Measurements from ENCODE around the gene TMEM256. TPM values are rescaled to one million over a fixed set of nuclear protein-coding genes. Genes with fewer than 3 reads are reported as not detected.

The TMEM256 gene
- total RNA-seq = 10 to 100 TPM; 31.5 to 58.5 (median 48.2) TPM
- polyA plus RNA-seq = 10 to 100 TPM; 45.2 to 64.9 TPM
- total RNA-seq = 1.6 reads per million, percentile 5 among the genes with 10 or more reads in this experiment

DNA sequence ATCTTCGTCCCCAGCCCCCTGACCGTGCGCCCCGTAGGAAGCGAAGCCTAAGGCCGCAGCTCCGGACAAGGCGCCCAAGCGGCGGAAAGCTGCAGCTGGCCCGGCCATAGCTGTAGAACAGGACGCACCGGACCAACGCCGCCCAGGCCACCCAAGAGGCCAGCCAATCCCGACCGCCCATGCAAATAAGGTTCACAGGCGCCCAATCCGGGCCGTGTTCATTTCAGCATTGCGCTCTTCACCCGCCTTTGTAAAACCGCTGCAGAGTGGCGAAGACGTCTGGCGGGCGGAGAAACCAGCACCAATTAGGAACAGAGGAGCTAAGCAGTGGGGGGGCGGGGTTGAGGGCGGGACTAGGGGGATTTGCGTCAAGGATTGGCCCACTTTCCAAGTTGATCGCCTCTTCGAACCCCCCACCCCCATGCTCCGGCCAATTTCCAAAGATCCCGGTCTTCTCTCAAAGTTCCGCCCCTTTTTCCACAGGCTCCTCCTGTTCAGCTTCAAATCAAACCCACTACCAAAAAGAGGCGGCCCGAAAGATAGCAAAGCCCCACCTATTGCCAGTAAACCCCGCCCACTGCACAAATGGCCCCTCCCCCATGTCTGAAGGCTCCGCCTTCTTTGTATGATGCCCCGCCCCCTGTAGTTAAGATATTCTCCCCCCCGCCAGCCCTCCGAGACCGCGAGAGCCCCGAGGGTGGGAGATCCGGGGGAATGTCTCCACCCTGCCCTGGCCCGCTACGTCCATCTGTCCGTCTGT, at the start of gene TMEM256:
TMEM256 (minus strand) TSS at position 121 of the 760 bp plus-strand sequence; CDS start at position 108, 13 bp downstream.
- Mint-ChIP-seq H3K4me3 (peak within 1 kb of the TSS; percentile 87 to 98 (median 96)), H3K27me3 (peaks cover 0 to 23% (median 0%) of the 10 kb centered on the region in 5 donors), H3K9me3 (peaks cover 0 to 1% (median 0%) of the 10 kb centered on the region in 11 donors), H3K4me1 (peaks cover 8 to 25% (median 21%) of the 10 kb centered on the region in 7 donors), H3K36me3 (peaks cover 0 to 4% (median 0%) of the 10 kb centered on the region in 5 donors), H3K27ac (peak within 1 kb of the TSS; percentile 91 to 100 (median 96))
- no peaks in the 10 kb centered on the region for H3K27me3 ChIP-seq (ENCODE audit: control insufficient read depth in 2 of 2, insufficient read depth in 2 of 2, low read length in 2 of 2)
- H3K4me1 ChIP-seq (ENCODE audit: control insufficient read depth in 2 of 2, insufficient read depth in 2 of 2, low read length in 2 of 2) = peaks cover 9 to 10% of the 10 kb centered on the region in 2 donors
- intact Hi-C loops (cut with micrococcal nuclease) = loop anchor here (1.0 to 5.0 kb wide), 18 partner anchors 10 to 283 kb away; partner anchors contain the start of genes EIF5A (in 2 of the 2), PLSCR3 (in 2 of the 2), POLR2A (in 2 of the 2) and TMEM102 (in 2 of the 2)
- CTCF ChIA-PET = interaction anchor here (0.6 to 1.1 kb wide), 5 partner anchors 18 to 185 kb away, joined by 3 to 4 read pairs (median 3); no protein-coding TSS in a partner anchor
- H3K9me3 ChIP-seq (ENCODE audit: control insufficient read depth in 2 of 3, low read length in 3 of 3) = no peaks in the 10 kb centered on the region
- POLR2A ChIA-PET = interaction anchor here (0.8 to 3.7 kb wide), 17 partner anchors 9 to 283 kb away, joined by 3 to 38 read pairs (median 5); partner anchors contain the start of genes ATP1B2, MPDU1, NEURL4 and PLSCR3
- peak within 1 kb of the TSS; percentile 78 for H3K27ac ChIP-seq (ENCODE audit: low read depth, low read length)
- ATAC-seq = peak; percentile 93
- peak within 1 kb of the TSS; percentile 95 for H3K4me3 ChIP-seq (ENCODE audit: low read length)
- peaks cover 0 to 3% (median 0%) of the 10 kb centered on the region in 3 experiments for H3K36me3 ChIP-seq (ENCODE audit: control insufficient read depth in 2 of 3, insufficient read depth in 3 of 3, low read length in 3 of 3)
- peak; percentile 79 to 96 (median 91) for DNase-seq

DNA sequence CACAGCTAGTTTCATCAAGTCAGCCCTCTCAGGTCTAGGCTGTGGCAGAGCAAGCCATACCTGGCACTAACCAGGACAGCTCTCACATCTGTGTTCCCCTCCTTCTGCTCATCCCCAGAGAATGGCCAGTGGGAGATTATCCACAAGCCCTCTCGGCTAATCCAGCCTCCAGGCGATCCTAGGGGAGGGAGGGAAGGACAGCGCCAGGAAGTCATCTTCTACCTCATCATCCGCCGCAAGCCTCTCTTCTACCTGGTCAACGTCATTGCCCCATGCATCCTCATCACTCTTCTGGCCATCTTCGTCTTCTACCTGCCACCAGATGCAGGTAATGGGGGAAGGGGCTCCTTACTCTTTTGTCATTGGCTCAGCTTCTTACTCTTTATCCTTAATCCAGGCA, 44.6 kb upstream of the TMEM256 start:
- Mint-ChIP-seq H3K4me1 (peaks cover 19 to 37% (median 29%) of the 10 kb centered on the region in 7 donors), H3K27me3 (peaks cover 24 to 38% (median 30%) of the 10 kb centered on the region in 5 donors), H3K27ac (peak overlapping the region in 1 of 9 donors; percentile 2), H3K9me3 (peaks cover 0 to 5% (median 0%) of the 10 kb centered on the region in 11 donors), H3K36me3 (peaks cover 0 to 37% (median 6%) of the 10 kb centered on the region in 5 donors), H3K4me3 (no peak overlapping the region)
- ChIA-PET CTCF (interaction anchor here (1.0 kb wide), 1 partner anchor 13 kb away, joined by 3 read pairs; the partner anchor contains the start of gene TMEM102), POLR2A (interaction anchor here (5.5 to 6.1 kb wide), 2 partner anchors 12 to 36 kb away, joined by 35 to 43 read pairs; partner anchors contain the start of genes POLR2A and TMEM102)
- ATAC-seq = no peak
- DNase-seq = no peak
- H3K4me3 ChIP-seq (ENCODE audit: low read length) = no peak overlapping the region
- no peak overlapping the region for H3K27ac ChIP-seq (ENCODE audit: low read depth, low read length)
- peaks cover 5 to 17% of the 10 kb centered on the region in 2 donors for H3K27me3 ChIP-seq (ENCODE audit: control insufficient read depth in 2 of 2, insufficient read depth in 2 of 2, low read length in 2 of 2)
- peaks cover 4 to 17% of the 10 kb centered on the region in 2 donors for H3K4me1 ChIP-seq (ENCODE audit: control insufficient read depth in 2 of 2, insufficient read depth in 2 of 2, low read length in 2 of 2)
- no peaks in the 10 kb centered on the region for H3K9me3 ChIP-seq (ENCODE audit: control insufficient read depth in 2 of 3, low read length in 3 of 3)
- intact Hi-C loops (cut with micrococcal nuclease) = no loop called here
- no peaks in the 10 kb centered on the region for H3K36me3 ChIP-seq (ENCODE audit: control insufficient read depth in 2 of 3, insufficient read depth in 3 of 3, low read length in 3 of 3)

DNA sequence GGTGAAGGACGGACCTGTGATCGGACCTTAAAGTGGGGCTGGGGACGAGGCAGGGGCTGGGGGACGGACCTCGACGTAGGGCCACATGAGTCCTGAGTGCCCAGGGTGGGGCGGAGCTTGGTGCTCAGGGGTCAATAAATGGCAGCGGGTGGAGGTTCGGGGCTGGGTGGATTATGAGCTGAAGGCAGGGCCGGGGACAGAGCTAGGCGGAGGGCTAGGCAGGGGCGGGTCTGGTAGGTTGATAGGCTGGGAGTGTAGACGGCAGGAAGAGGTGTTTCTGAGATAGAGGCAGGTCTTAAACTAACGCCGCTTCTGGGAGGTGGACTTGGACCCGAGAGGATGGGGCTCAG, 41.7 kb upstream of the TMEM256 start:
- intact Hi-C loops (cut with micrococcal nuclease) = loop anchor here in 1 of 2 donors (1.0 kb wide), 1 partner anchor 10 kb away; no protein-coding TSS in a partner anchor
- peak overlapping the region; percentile 30 for H3K4me3 ChIP-seq (ENCODE audit: low read length)
- H3K36me3 Mint-ChIP-seq = peaks cover 0 to 44% (median 6%) of the 10 kb centered on the region in 5 donors
- peak overlapping the region; percentile 75 to 89 (median 84) for H3K4me3 Mint-ChIP-seq
- POLR2A ChIA-PET = interaction anchor here (0.6 to 7.5 kb wide), 11 partner anchors 9 to 131 kb away, joined by 3 to 79 read pairs (median 3); partner anchors contain the start of genes POLR2A, SENP3, TMEM102 and ZBTB4
- peak in 5 of 9 donors; percentile 35 to 52 (median 41) for DNase-seq
- H3K27ac ChIP-seq (ENCODE audit: low read depth, low read length) = no peak overlapping the region
- peaks cover 39 to 63% (median 52%) of the 10 kb centered on the region in 5 donors for H3K27me3 Mint-ChIP-seq
- ATAC-seq = peak; percentile 77
- H3K27me3 ChIP-seq (ENCODE audit: control insufficient read depth in 2 of 2, insufficient read depth in 2 of 2, low read length in 2 of 2) = peaks cover 9 to 31% of the 10 kb centered on the region in 2 donors
- H3K27ac Mint-ChIP-seq = peak overlapping the region in 5 of 9 donors; percentile 26 to 90 (median 39)
- peaks cover 4 to 22% of the 10 kb centered on the region in 2 donors for H3K4me1 ChIP-seq (ENCODE audit: control insufficient read depth in 2 of 2, insufficient read depth in 2 of 2, low read length in 2 of 2)
- peaks cover 0 to 5% (median 0%) of the 10 kb centered on the region in 11 donors for H3K9me3 Mint-ChIP-seq
- CTCF ChIA-PET = interaction anchor here (0.6 to 1.5 kb wide), 6 partner anchors 8 to 207 kb away, joined by 3 to 5 read pairs (median 3); no protein-coding TSS in a partner anchor
- H3K9me3 ChIP-seq (ENCODE audit: control insufficient read depth in 2 of 3, low read length in 3 of 3) = no peaks in the 10 kb centered on the region
- peaks cover 19 to 34% (median 26%) of the 10 kb centered on the region in 7 donors for H3K4me1 Mint-ChIP-seq
- no peaks in the 10 kb centered on the region for H3K36me3 ChIP-seq (ENCODE audit: control insufficient read depth in 2 of 3, insufficient read depth in 3 of 3, low read length in 3 of 3)

DNA sequence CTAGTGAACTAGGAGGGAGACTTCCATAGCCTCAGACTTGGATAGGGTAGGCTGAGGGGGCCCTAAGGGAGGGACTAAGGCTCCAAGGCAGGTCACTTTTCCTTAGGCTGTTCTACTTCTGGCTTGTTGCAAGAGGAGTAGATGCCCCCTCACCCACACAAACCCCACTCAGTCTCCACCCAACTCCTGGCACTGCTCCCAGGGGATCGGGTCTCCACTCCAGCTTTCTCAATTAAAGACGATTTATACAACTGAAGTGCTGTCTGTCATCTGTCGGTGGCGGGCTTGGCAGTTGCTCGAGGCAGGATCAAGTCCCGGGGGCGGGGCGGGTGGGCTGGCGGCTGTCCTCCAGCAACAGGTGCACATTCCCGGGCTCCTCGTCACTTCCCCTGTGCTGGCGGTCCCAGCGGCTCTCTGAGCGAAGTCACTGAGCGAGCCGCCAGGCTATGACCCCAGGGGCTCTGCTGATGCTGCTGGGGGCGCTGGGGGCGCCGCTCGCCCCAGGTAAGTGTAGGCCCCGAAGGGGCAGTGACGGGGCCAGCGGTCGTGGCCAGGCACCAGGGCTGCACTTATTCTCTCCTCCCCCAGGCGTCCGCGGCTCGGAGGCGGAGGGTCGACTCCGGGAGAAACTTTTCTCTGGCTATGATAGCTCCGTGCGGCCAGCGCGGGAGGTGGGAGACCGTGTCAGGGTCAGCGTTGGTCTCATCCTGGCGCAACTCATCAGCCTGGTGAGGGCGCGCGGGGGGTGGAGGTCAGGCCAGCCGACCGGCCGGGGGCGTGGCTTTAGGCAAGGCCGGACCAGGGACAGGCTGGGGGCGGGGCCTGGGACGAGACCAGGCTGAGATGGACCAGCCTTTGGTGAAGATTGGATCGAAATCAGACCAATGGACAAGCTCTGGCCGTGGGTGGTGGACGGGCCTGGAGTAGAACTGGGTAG, 41.1 kb upstream of the TMEM256 start, which contains the start of gene CHRNB1:
CHRNB1 (plus strand) TSS at position 380 of the 937 bp plus-strand sequence; CDS start at position 447, 67 bp downstream.
- Mint-ChIP-seq H3K4me1 (peaks cover 23 to 39% (median 32%) of the 10 kb centered on the region in 7 donors), H3K27ac (peak within 1 kb of the TSS in 5 of 9 donors; percentile 26 to 90 (median 39)), H3K27me3 (peaks cover 44 to 68% (median 58%) of the 10 kb centered on the region in 5 donors), H3K4me3 (peak within 1 kb of the TSS; percentile 75 to 89 (median 84)), H3K36me3 (peaks cover 0 to 41% (median 6%) of the 10 kb centered on the region in 5 donors), H3K9me3 (peaks cover 0 to 5% (median 0%) of the 10 kb centered on the region in 11 donors)
- H3K36me3 ChIP-seq (ENCODE audit: control insufficient read depth in 2 of 3, insufficient read depth in 3 of 3, low read length in 3 of 3) = no peaks in the 10 kb centered on the region
- ChIA-PET CTCF (interaction anchor here (0.8 to 1.5 kb wide), 4 partner anchors 8 to 116 kb away, joined by 3 to 5 read pairs (median 4); no protein-coding TSS in a partner anchor), POLR2A (interaction anchor here (0.6 to 7.5 kb wide), 8 partner anchors 8 to 113 kb away, joined by 3 to 79 read pairs (median 11); partner anchors contain the start of genes POLR2A, TMEM102 and ZBTB4)
- H3K27ac ChIP-seq (ENCODE audit: low read depth, low read length) = no peak within 1 kb of the TSS
- H3K9me3 ChIP-seq (ENCODE audit: control insufficient read depth in 2 of 3, low read length in 3 of 3) = no peaks in the 10 kb centered on the region
- DNase-seq (peak in 2 of 9 donors; percentile 23 to 49), ATAC-seq (peak; percentile 74)
- intact Hi-C loops (cut with micrococcal nuclease) = loop anchor here in 1 of 2 donors (1.0 kb wide), 1 partner anchor 10 kb away; no protein-coding TSS in a partner anchor
- peaks cover 4 to 28% of the 10 kb centered on the region in 2 donors for H3K4me1 ChIP-seq (ENCODE audit: control insufficient read depth in 2 of 2, insufficient read depth in 2 of 2, low read length in 2 of 2)
- peaks cover 9 to 34% of the 10 kb centered on the region in 2 donors for H3K27me3 ChIP-seq (ENCODE audit: control insufficient read depth in 2 of 2, insufficient read depth in 2 of 2, low read length in 2 of 2)
- H3K4me3 ChIP-seq (ENCODE audit: low read length) = peak within 1 kb of the TSS; percentile 30

All from naive thymus-derived CD4-positive, alpha-beta T cell (primary cell).